ENCODE data around the gene PNPLA7.

PNPLA7 gene

GRCh38 chr9:137457406-137458193 lies 92.6 kb downstream of the PNPLA7 start:
- Histone ChIP-seq H3K27me3 (ENCODE audit: insufficient read depth, poor library complexity, severe bottlenecking) (no peaks in the 10 kb centered on the region), H3K36me3 (ENCODE audit: low read depth) (peaks cover 28% of the 10 kb centered on the region), H3K4me3 (ENCODE audit: severe bottlenecking) (peak overlapping the region; percentile 69), H3K9me3 (ENCODE audit: severe bottlenecking) (no peaks in the 10 kb centered on the region), H3K4me1 (ENCODE audit: insufficient read depth, poor library complexity, severe bottlenecking) (no peaks in the 10 kb centered on the region), H3K27ac (ENCODE audit: poor library complexity, severe bottlenecking) (no peak overlapping the region)
- peak; percentile 52 for DNase-seq (ENCODE audit: low spot score)
- no peak for TF ChIP-seq CTCF (IDR thresholded peaks at IDR 0.05; ENCODE audit: poor library complexity, severe bottlenecking)
- ATAC-seq (ENCODE audit: low read depth), result no peak

GRCh38 chr9:137456864-137457405 lies 93.3 kb downstream of the PNPLA7 start:
- Histone ChIP-seq H3K4me1 (ENCODE audit: insufficient read depth, poor library complexity, severe bottlenecking) (no peaks in the 10 kb centered on the region), H3K27me3 (ENCODE audit: insufficient read depth, poor library complexity, severe bottlenecking) (no peaks in the 10 kb centered on the region), H3K9me3 (ENCODE audit: severe bottlenecking) (no peaks in the 10 kb centered on the region), H3K36me3 (ENCODE audit: low read depth) (peaks cover 32% of the 10 kb centered on the region), H3K27ac (ENCODE audit: poor library complexity, severe bottlenecking) (no peak overlapping the region), H3K4me3 (ENCODE audit: severe bottlenecking) (no peak overlapping the region)
- ATAC-seq (ENCODE audit: low read depth), result no peak
- TF ChIP-seq CTCF (IDR thresholded peaks at IDR 0.05; ENCODE audit: poor library complexity, severe bottlenecking), result no peak
- no peak for DNase-seq (ENCODE audit: low spot score)

- no peaks in the 10 kb centered on the region for H3K27me3 ChIP-seq (ENCODE audit: insufficient read depth, poor library complexity, severe bottlenecking)
- H3K4me3 ChIP-seq (ENCODE audit: severe bottlenecking), result no peak overlapping the region
- H3K27ac ChIP-seq (ENCODE audit: poor library complexity, severe bottlenecking), result no peak overlapping the region
- no peak for ATAC-seq (ENCODE audit: low read depth)
- DNase-seq (ENCODE audit: low spot score), result no peak
- H3K4me1 ChIP-seq (ENCODE audit: insufficient read depth, poor library complexity, severe bottlenecking), result no peaks in the 10 kb centered on the region
- peaks cover 32% of the 10 kb centered on the region for H3K36me3 ChIP-seq (ENCODE audit: low read depth)
- no peak for TF ChIP-seq CTCF (IDR thresholded peaks at IDR 0.05; ENCODE audit: poor library complexity, severe bottlenecking)
- H3K9me3 ChIP-seq (ENCODE audit: severe bottlenecking), result no peaks in the 10 kb centered on the region
Measured at GRCh38 chr9:137456061-137456863, 93.9 kb downstream of the PNPLA7 start.

GRCh38 chr9:137455359-137455991 lies 94.7 kb downstream of the PNPLA7 start:
- Histone ChIP-seq H3K4me1 (ENCODE audit: insufficient read depth, poor library complexity, severe bottlenecking) (no peaks in the 10 kb centered on the region), H3K27ac (ENCODE audit: poor library complexity, severe bottlenecking) (no peak overlapping the region)
- ATAC-seq (ENCODE audit: low read depth), result no peak

More at GRCh38 chr9:137455359-137455991, 94.7 kb downstream of the PNPLA7 start:
- no peak for TF ChIP-seq CTCF (IDR thresholded peaks at IDR 0.05; ENCODE audit: poor library complexity, severe bottlenecking)
- Histone ChIP-seq H3K36me3 (ENCODE audit: low read depth) (peaks cover 32% of the 10 kb centered on the region), H3K9me3 (ENCODE audit: severe bottlenecking) (no peaks in the 10 kb centered on the region), H3K27me3 (ENCODE audit: insufficient read depth, poor library complexity, severe bottlenecking) (no peaks in the 10 kb centered on the region), H3K4me3 (ENCODE audit: severe bottlenecking) (no peak overlapping the region)
- peak; percentile 61 for DNase-seq (ENCODE audit: low spot score)
